NCI-H2029 (cell line): Measurements from ENCODE around the gene CPA1.

Source experiments
- DNase-seq: peaks from one replicate; lab custom pipeline; 2025; lab: John Stamatoyannopoulos, UW

Gene CPA1

DNA sequence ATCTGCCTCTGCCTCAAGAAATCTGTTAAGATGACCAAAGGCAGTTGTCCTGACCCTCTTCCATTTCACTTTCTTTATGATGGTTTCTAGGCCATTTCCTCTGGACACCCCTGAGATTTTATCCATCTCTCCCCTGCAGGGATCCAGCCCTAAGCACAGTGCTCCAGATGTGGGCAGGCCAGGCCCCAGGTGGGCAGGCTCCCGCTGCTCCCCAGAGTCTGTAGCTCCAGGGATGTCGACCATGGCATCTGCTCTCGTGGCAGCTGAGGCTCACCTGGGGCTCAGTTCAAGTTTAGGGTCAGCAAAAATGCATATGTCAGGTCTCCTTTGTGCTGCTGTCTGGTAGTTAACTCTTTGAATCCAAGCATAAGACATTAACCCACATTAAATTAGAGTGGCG, 48.7 kb downstream of the CPA1 start:
- no peak for DNase-seq

DNA sequence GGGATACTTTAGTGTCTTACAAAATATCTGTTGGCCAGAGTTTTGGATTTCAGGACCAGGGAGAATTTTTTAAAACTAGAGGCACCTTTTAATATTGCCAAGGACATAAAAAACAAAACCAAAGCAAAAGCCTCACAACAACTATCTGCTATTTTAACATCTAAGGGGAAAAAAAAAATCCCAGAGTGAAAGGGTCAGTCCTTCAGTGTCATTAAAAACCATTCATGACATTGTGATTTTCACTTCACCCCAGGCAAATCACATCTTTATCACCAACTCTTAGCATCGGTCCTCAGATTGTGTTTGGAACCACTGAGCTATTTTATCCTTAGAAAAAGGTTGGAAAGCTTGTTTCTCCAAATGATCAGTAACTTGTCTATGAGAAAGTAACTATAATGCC, 49.8 kb downstream of the CPA1 start:
- no peak for DNase-seq

DNA sequence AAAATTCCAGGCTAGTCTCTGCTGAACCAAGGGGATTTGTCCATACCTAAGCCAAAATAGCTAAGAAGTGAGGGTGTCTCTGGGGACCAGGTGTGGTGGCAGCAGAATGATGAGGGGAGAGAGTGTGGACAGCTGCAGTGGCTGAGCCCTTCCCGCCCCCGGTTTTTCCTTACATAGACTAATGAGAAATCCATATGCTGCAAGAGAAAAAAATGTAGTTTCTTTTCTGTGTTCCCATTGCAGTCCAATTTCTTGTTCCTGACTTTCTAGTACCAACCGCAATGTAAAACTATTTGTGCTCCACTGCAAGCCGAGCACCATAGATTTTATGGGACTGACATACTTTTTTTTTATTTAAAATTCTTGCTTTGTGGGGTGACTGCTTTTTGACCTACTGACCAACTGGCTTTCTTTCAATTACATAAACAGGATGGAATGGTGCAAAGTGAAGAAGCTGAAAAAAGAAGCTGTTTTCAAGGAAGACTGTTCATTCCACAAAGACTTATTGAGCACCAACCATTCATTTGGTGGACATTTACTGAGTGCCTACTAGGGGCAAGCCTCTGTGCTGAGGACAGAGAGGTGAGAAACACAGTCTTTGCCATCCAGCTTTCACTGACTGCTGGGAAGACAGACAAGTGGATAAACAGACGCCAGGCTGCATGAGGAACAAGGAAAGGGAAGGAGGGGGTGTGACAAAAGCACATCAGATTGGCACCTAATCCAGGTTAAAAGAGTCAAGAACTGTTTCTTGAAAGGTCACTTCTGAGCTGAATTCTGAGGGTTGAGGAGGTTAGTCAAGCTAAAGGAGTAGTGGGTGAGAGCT, 50.8 kb downstream of the CPA1 start:
- no peak for DNase-seq

DNA sequence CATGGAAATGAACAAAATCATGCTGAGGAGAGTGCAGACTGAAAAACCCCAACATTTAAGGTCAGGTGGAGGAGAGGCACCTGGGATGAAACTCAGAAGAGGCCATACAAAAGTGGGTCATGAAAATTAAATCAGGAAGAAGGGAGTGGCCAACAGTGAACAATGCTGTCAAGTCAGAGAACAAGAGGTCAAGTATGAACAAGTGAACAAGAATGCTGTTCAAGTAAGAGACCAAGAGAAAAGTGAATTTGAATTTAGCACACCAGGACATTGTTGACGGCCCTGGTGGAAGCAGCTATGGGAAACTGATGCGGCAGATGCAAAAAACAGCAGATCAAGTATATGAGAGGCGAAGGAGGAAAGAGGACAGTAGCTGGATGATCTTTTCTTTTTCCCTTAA, 52.6 kb downstream of the CPA1 start:
- DNase-seq: no peak

DNA sequence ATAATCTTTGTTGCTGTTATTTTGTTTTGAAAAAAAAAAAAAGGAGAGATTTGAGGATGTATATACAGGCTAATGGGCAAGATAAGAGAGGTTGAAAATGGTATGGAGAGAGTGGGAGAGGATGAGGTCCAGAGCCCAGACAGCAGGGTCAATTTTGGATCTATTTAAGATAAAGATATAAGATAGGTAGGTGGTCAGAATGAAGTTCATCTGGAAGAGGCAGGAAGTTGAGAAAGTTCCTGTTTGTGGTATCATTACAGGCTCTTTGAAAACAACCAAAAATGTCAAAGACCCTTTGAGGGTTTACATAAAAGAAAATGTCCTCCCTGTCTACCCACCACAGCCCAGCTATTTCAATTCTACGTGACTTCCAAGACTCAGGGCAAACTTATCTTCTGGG, 53.0 kb downstream of the CPA1 start:
- no peak for DNase-seq

DNA sequence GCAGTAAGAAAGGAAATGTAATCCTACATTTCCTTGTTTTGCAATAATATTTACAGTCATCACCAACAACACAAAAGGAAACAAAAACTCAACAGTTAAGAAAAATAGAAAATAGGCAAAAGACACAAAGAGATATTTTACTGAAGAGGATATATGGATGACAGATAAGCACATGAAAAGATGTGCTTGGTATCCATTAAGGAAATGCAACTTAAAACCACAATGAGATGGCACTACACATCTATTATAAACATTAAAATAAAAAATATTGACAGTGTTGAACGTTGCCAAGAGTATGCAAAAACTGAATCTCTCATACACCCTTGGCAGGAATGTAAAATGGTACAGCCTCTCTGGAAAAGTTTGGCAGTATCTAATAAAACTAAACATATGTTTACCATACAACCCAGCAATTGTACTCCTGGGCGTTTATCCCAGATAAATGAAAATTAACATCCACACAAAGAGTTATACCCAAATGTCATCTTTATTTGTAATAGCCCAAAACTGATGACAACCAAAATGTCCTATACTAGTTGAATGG, 55.1 kb downstream of the CPA1 start:
- DNase-seq: peak; percentile 41

DNA sequence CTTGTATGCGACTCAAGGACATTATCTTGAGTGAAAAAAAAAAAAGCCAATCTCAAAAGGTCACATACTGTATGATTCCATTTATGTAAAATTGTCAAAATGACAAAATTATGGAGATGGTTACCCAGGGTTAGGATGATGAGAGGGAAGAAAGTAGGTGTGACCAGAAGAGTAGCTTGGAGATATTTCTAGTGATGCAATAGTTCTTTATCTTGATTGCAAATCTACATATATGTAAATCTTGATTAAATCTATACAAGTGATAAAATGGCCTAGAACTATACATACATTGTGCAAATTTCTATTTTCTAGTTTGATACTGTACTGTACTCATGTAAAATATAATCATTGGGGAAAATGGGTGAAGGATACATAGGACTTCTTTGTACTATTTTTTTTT, 56.0 kb downstream of the CPA1 start:
- no peak for DNase-seq
